Lung (tissue), 12 donors: Measurements from ENCODE around the gene LRP1B. TPM values are rescaled to one million over a fixed set of nuclear protein-coding genes. Genes with fewer than 3 reads are reported as not detected.

Source experiments
- ATAC-seq: fragments of 200-7000 bp; cut with Tn5 transposase; one replicate; pipeline ENCODE4 v1.9.1; 2020; ENCODE audit warnings: moderate number of reproducible peaks; ENCODE audit not compliant: insufficient read depth, low FRiP score
- DNase-seq, 3 donors: peaks; one replicate each; pipeline ENCODE4 v3.0.0-alpha.2; 2013 to 2017
- H3K27ac ChIP-seq, 2 donors: one replicate each; pipeline ENCODE4 v1.5.1; 2013; ENCODE audit warnings: mild to moderate bottlenecking in 2 of 2, moderate library complexity in 2 of 2, control low read depth in 1 of 2, inconsistent platforms in 1 of 2, low read depth in 1 of 2, low read length in 1 of 2
- H3K27me3 ChIP-seq, 3 donors: one replicate each; pipeline ENCODE4 v1.5.1; 2013; ENCODE audit warnings: low read length in 2 of 3; ENCODE audit not compliant: control insufficient read depth in 3 of 3, insufficient read depth in 3 of 3
- H3K36me3 ChIP-seq, 4 donors: one replicate each; pipeline ENCODE4 v1.5.1; 2013; ENCODE audit warnings: low read length in 4 of 4, mild to moderate bottlenecking in 1 of 4, moderate library complexity in 1 of 4; ENCODE audit not compliant: control insufficient read depth in 4 of 4, insufficient read depth in 4 of 4
- H3K4me1 ChIP-seq, 5 donors: one replicate each; pipeline ENCODE4 v1.5.1; 2013; ENCODE audit warnings: low read length in 5 of 5, mild to moderate bottlenecking in 2 of 5, moderate library complexity in 1 of 5; ENCODE audit not compliant: control insufficient read depth in 5 of 5, insufficient read depth in 5 of 5
- H3K4me3 ChIP-seq: one replicate; pipeline ENCODE4 v1.5.1; 2013; ENCODE audit warnings: mild to moderate bottlenecking, control low read depth, moderate library complexity
- H3K9ac ChIP-seq, 2 donors: one replicate each; pipeline ENCODE4 v1.5.1; 2013; ENCODE audit warnings: low read length in 2 of 2, control low read depth in 1 of 2; ENCODE audit not compliant: insufficient read depth in 1 of 2
- H3K9me3 ChIP-seq, 4 donors: one replicate each; pipeline ENCODE4 v1.5.1; 2013; ENCODE audit warnings: low read length in 3 of 4, mild to moderate bottlenecking in 1 of 4, moderate library complexity in 1 of 4; ENCODE audit not compliant: control insufficient read depth in 4 of 4, insufficient read depth in 3 of 4
- WGBS, 2 donors: extraction: QIAGEN DNeasy Blood & Tissue Kit; methylation state at CpG; one replicate each; pipeline ENCODE4 v1.1.7; 2013; 5-methylcytosine and 5-hydroxymethylcytosine counted together
- polyA plus RNA-seq, 2 donors: library from polyadenylated mRNA; stranded (reverse); fragments of 200-250 nt; gene quantifications; one replicate each; pipeline ENCODE4 v1.2.1, GENCODE V29; 2013
- total RNA-seq, 2 donors: library from RNA; depleted of rRNA in 1 of 2; stranded (reverse); fragments of >200 nt in 1 of 2; gene quantifications; one replicate each; pipeline ENCODE4 v1.2.1, GENCODE V29; 2014 to 2021
- TF ChIP-seq, protein P1 (sequence below): IDR thresholded peaks from 2 replicates; pipeline ENCODE4 v1.5.1; 2012; ENCODE audit warnings: mild to moderate bottlenecking; ENCODE audit errors: control extremely low read depth, extremely low read depth
- donor health status: control.
- donor health status: control.
- donor health status: Bipolar disorder and iron deficiency.
- donor health status: healthy.
- donor health status: DM: yes; HTN: yes; CAD: no.

Gene LRP1B
- total and polyA plus RNA-seq, 4 donors, result 0.01 to 6.5 (median 0.16) TPM

DNA sequence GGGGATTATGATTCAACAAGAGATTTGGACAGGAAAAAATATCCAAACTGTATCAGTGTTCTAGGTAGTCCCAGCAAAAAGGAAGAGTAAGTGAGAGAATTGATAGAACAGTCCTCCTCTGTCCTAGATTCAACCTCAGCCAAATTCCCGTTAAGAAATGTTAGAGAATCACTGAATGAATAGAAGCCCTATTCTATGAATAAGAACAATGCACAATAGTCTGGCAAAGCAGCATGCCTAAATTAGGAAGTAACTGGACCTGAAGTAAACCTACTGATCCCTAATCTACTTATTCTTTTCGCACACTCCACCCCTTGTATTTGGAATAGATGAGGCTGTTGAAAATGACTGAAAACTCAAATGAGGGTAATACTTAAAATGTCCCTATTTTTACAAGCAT, 1665.5 kb downstream of the LRP1B start:
- 82 to 86% methylated on average over 2 of the region's 2 CpGs for WGBS, 2 donors
- Histone ChIP-seq H3K36me3 (no peaks in the 10 kb centered on the region), H3K9ac (no peak overlapping the region), H3K4me1 (no peaks in the 10 kb centered on the region), H3K27ac (no peak overlapping the region), H3K4me3 (no peak overlapping the region), H3K9me3 (no peaks in the 10 kb centered on the region), H3K27me3 (no peaks in the 10 kb centered on the region)
- no peak for ATAC-seq
- TF ChIP-seq, protein P1, sequence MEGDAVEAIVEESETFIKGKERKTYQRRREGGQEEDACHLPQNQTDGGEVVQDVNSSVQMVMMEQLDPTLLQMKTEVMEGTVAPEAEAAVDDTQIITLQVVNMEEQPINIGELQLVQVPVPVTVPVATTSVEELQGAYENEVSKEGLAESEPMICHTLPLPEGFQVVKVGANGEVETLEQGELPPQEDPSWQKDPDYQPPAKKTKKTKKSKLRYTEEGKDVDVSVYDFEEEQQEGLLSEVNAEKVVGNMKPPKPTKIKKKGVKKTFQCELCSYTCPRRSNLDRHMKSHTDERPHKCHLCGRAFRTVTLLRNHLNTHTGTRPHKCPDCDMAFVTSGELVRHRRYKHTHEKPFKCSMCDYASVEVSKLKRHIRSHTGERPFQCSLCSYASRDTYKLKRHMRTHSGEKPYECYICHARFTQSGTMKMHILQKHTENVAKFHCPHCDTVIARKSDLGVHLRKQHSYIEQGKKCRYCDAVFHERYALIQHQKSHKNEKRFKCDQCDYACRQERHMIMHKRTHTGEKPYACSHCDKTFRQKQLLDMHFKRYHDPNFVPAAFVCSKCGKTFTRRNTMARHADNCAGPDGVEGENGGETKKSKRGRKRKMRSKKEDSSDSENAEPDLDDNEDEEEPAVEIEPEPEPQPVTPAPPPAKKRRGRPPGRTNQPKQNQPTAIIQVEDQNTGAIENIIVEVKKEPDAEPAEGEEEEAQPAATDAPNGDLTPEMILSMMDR, result no peak
- no peak for DNase-seq

DNA sequence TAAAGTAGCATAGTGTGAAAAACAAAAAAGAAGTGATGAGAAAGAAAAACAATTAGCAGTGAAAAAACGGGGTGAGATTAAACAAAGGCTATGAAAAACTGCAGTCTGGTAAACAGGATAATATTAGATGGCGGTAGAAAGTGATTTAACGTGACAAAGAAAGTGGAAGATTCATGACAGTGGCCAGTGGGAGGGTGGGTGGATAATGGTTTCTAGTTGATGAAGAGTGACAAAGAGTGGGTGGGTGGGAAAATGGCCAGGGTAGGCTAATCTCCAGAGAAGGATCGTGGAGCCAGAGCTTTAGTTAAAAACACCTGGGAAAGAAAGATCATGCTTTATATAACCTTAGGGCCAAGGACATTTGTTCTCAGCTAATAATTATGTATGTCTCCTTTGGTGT, 1667.8 kb downstream of the LRP1B start:
- TF ChIP-seq, protein P1, result no peak
- no peak overlapping the region for H3K27ac ChIP-seq
- no peak overlapping the region for H3K9ac ChIP-seq
- no peaks in the 10 kb centered on the region for H3K27me3 ChIP-seq
- DNase-seq, result no peak
- no peaks in the 10 kb centered on the region for H3K9me3 ChIP-seq
- ATAC-seq, result no peak
- no peaks in the 10 kb centered on the region for H3K4me1 ChIP-seq
- H3K36me3 ChIP-seq, result no peaks in the 10 kb centered on the region
- WGBS, 2 donors, result 68 to 71% methylated on average over 4 of the region's 4 CpGs
- H3K4me3 ChIP-seq, result no peak overlapping the region

DNA sequence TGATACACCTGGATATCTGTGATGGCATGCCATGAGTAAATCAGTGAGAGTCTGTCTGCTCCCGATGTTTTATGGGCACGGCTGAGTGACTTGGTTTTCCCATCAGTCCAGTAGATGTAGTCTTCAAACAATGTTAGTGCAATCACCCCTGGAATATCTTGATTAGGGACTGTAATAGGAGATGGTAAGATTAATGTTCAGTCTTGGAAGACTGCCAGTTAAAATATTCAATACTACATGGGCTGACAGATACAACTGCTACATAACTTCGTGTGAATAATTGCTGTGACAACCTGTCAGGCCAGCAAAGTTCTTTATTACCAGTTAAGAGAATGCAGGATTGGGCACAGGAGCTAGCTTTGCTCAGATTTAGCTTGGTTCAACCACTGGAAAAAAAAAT, 1673.3 kb downstream of the LRP1B start:
- Histone ChIP-seq H3K36me3 (no peaks in the 10 kb centered on the region), H3K27me3 (no peaks in the 10 kb centered on the region), H3K9ac (no peak overlapping the region), H3K9me3 (no peaks in the 10 kb centered on the region), H3K4me1 (no peaks in the 10 kb centered on the region), H3K27ac (no peak overlapping the region), H3K4me3 (no peak overlapping the region)
- DNase-seq, result no peak
- TF ChIP-seq, protein P1, result no peak
- 64 to 73% methylated on average over 3 of the region's 3 CpGs for WGBS, 2 donors
- ATAC-seq, result no peak

DNA sequence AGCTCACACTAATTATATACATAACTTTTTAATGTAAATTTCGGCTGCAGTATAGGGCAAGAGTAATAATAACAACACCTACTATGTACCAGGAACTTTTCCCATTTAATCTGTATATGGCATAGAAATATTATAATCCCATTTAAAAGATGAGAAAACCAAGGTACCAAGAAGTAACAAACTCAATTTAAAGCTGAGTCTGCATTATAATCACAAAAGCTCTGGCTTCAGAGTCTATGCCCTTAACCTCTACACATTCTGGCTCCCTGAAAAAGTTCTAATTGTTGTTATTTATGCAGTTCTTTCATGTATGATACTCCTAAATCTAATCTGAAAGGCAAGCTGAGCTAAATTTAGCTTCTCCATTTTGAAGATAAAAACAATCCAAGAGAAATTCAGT, 1675.5 kb downstream of the LRP1B start:
- H3K27me3 ChIP-seq, result no peaks in the 10 kb centered on the region
- no peaks in the 10 kb centered on the region for H3K9me3 ChIP-seq
- no peak overlapping the region for H3K4me3 ChIP-seq
- ATAC-seq (no peak), DNase-seq (no peak)
- no peak overlapping the region for H3K9ac ChIP-seq
- H3K27ac ChIP-seq, result no peak overlapping the region
- TF ChIP-seq, protein P1, result no peak
- no peaks in the 10 kb centered on the region for H3K4me1 ChIP-seq
- 81 to 89% methylated on average over 1 of the region's 1 CpG for WGBS, 2 donors
- no peaks in the 10 kb centered on the region for H3K36me3 ChIP-seq
